Right lobe of liver (tissue), 4 donors: ENCODE data around the gene FGFR1OP2.

ENCODE experiments used
- POLR2A ChIP-seq: fragments of 450-650 bp; IDR thresholded peaks from one replicate; pipeline ENCODE4 v1.6.1; 2017; ENCODE audit warnings: antibody characterized with exemption, mild to moderate bottlenecking
- TF ChIP-seq, protein P1 (sequence below), 4 donors: fragments of 200-600 bp in 3 of 4; fragments of 450-650 bp in 1 of 4; IDR thresholded peaks; one replicate each; pipeline versions ENCODE4 v1.5.1 to v1.8.0; 2016 to 2022; ENCODE audit warnings: antibody characterized with exemption in 4 of 4, mild to moderate bottlenecking in 2 of 4
- donor health status: DM: no; HTN: no; CAD: no.
- donor health status: DM: no; HTN: no; CAD: no.
- donor health status: DM: no; HTN: yes; CAD: no.

DNA sequence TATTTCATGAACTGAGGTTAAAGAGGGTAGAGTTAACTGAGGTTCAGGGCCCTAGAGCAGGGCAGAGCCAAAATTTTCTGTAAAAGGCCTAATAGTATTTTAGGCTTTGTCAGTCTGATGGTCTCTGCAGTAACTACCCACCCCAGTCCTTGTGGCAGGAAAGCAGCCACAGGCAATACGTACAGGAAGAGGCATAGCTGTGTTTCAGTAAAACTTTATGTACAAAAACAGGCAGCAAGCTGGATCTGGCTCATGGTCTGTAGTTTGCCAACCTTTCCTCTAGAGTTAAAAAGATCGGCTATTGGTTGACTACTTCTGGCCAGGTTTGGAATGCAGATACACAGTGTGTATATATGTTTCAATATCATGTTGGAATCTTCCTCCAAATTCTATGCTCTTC is 58.7 kb downstream of the FGFR1OP2 start:
- TF ChIP-seq, protein P1, sequence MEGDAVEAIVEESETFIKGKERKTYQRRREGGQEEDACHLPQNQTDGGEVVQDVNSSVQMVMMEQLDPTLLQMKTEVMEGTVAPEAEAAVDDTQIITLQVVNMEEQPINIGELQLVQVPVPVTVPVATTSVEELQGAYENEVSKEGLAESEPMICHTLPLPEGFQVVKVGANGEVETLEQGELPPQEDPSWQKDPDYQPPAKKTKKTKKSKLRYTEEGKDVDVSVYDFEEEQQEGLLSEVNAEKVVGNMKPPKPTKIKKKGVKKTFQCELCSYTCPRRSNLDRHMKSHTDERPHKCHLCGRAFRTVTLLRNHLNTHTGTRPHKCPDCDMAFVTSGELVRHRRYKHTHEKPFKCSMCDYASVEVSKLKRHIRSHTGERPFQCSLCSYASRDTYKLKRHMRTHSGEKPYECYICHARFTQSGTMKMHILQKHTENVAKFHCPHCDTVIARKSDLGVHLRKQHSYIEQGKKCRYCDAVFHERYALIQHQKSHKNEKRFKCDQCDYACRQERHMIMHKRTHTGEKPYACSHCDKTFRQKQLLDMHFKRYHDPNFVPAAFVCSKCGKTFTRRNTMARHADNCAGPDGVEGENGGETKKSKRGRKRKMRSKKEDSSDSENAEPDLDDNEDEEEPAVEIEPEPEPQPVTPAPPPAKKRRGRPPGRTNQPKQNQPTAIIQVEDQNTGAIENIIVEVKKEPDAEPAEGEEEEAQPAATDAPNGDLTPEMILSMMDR (IDR thresholded peaks at IDR 0.05) = no peak
- TF ChIP-seq POLR2A = no peak
